ENCODE measurements around the gene SLC12A3.
A peak's percentile ranks its signal among the peaks of the same experiment; 100 is the strongest.
"Not testable (repeated sequence)": the region's sequence is repeated elsewhere in the genome, so short reads cannot be mapped to it uniquely, and the experiment has no call there.

Gene SLC12A3

GRCh38 chr16:56884026-56884582, 19.1 kb downstream of the SLC12A3 start:
- peaks cover 0 to 3% of the 10 kb centered on the region in 2 donors for H3K36me3 Mint-ChIP-seq
- H3K4me1 Mint-ChIP-seq, result peaks cover 11 to 24% of the 10 kb centered on the region in 2 donors
- H3K27ac Mint-ChIP-seq, result peak overlapping the region; percentile 82
- DNase-seq (no peak), ATAC-seq (replicated peaks) (no peak)
- no peaks in the 10 kb centered on the region for H3K27me3 Mint-ChIP-seq
- H3K9me3 Mint-ChIP-seq, result no peaks in the 10 kb centered on the region
- no peak overlapping the region for H3K4me3 Mint-ChIP-seq

GRCh38 chr16:56884929-56885328, 19.9 kb downstream of the SLC12A3 start:
- not testable (repeated sequence) for H3K27me3 Mint-ChIP-seq; H3K9me3 Mint-ChIP-seq; H3K4me3 Mint-ChIP-seq; DNase-seq; ATAC-seq (replicated peaks); H3K36me3 Mint-ChIP-seq
- Mint-ChIP-seq H3K27ac (peak overlapping the region; percentile 62), H3K4me1 (peaks cover 15 to 32% of the 10 kb centered on the region in 2 donors)

- Mint-ChIP-seq H3K4me1 (peaks cover 15 to 34% of the 10 kb centered on the region in 2 donors), H3K27me3 (no peaks in the 10 kb centered on the region), H3K9me3 (no peaks in the 10 kb centered on the region), H3K36me3 (peaks cover 0 to 3% of the 10 kb centered on the region in 2 donors), H3K27ac (peak overlapping the region; percentile 62), H3K4me3 (no peak overlapping the region)
- no peak for DNase-seq
- no peak for ATAC-seq (replicated peaks)
Measured at GRCh38 chr16:56885446-56886162, 20.6 kb downstream of the SLC12A3 start.

GRCh38 chr16:56886296-56886695, 21.3 kb downstream of the SLC12A3 start:
- Mint-ChIP-seq H3K4me3 (no peak overlapping the region), H3K36me3 (peaks cover 0 to 10% of the 10 kb centered on the region in 2 donors), H3K27me3 (no peaks in the 10 kb centered on the region), H3K4me1 (peaks cover 14 to 35% of the 10 kb centered on the region in 2 donors), H3K9me3 (no peaks in the 10 kb centered on the region), H3K27ac (no peak overlapping the region)
- no peak for DNase-seq
- no peak for ATAC-seq (replicated peaks)

GRCh38 chr16:56886826-56887225, 21.8 kb downstream of the SLC12A3 start:
- Mint-ChIP-seq H3K4me3 (no peak overlapping the region), H3K27ac (no peak overlapping the region)

GRCh38 chr16:56888806-56889205, 23.8 kb downstream of the SLC12A3 start:
- ATAC-seq (replicated peaks), result peak; percentile 96 to 97
- Mint-ChIP-seq H3K36me3 (peaks cover 3 to 10% of the 10 kb centered on the region in 2 donors), H3K4me3 (peak overlapping the region in 1 of 2 donors; percentile 10), H3K27ac (peak overlapping the region; percentile 85), H3K27me3 (no peaks in the 10 kb centered on the region), H3K4me1 (peaks cover 11 to 45% of the 10 kb centered on the region in 2 donors), H3K9me3 (no peaks in the 10 kb centered on the region)
- peak; percentile 72 for DNase-seq

More at GRCh38 chr16:56886826-56887225, 21.8 kb downstream of the SLC12A3 start:
- peaks cover 3 to 10% of the 10 kb centered on the region in 2 donors for H3K36me3 Mint-ChIP-seq
- no peak for ATAC-seq (replicated peaks)
- no peaks in the 10 kb centered on the region for H3K9me3 Mint-ChIP-seq
- no peak for DNase-seq
- H3K4me1 Mint-ChIP-seq, result peaks cover 11 to 37% of the 10 kb centered on the region in 2 donors
- no peaks in the 10 kb centered on the region for H3K27me3 Mint-ChIP-seq

GRCh38 chr16:56889206-56889605, 24.2 kb downstream of the SLC12A3 start:
- H3K9me3 Mint-ChIP-seq, result no peaks in the 10 kb centered on the region
- H3K36me3 Mint-ChIP-seq, result peaks cover 3 to 10% of the 10 kb centered on the region in 2 donors
- no peaks in the 10 kb centered on the region for H3K27me3 Mint-ChIP-seq
- ATAC-seq (replicated peaks) (peak; percentile 48 to 55), DNase-seq (no peak)
- peak overlapping the region in 1 of 2 donors; percentile 10 for H3K4me3 Mint-ChIP-seq
- H3K27ac Mint-ChIP-seq, result peak overlapping the region; percentile 85
- peaks cover 11 to 45% of the 10 kb centered on the region in 2 donors for H3K4me1 Mint-ChIP-seq

DNA sequence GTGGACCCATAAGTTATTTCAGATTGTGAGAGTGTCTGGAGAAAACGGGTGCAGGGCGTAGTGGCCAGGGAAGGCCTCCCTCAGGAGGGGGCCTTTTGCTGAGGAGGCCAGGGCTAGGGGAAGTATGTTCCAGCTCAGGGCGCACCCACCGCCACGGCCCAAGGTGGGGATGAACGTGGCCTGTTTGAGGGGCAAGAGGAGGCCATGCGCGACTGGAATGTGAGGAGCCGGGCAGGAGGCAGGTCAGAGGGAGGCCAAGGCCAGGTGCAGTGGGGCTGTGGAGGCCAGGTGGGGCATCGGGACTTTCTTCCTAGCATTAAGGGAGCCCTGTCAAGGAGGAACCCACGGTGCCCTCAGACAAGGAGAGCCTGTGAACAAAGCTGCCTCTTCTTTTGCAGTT, 26.7 kb downstream of the SLC12A3 start:
- Mint-ChIP-seq H3K4me3 (no peak overlapping the region), H3K4me1 (peaks cover 13 to 41% of the 10 kb centered on the region in 2 donors), H3K9me3 (no peaks in the 10 kb centered on the region), H3K27ac (peak overlapping the region; percentile 62), H3K27me3 (no peaks in the 10 kb centered on the region), H3K36me3 (peaks cover 3 to 10% of the 10 kb centered on the region in 2 donors)
- ATAC-seq (replicated peaks), result no peak
- no peak for DNase-seq

GRCh38 chr16:56892705-56893104, 27.7 kb downstream of the SLC12A3 start:
- Mint-ChIP-seq H3K9me3 (no peaks in the 10 kb centered on the region), H3K4me1 (peaks cover 19 to 51% of the 10 kb centered on the region in 2 donors), H3K27me3 (no peaks in the 10 kb centered on the region), H3K4me3 (no peak overlapping the region), H3K36me3 (peaks cover 3 to 10% of the 10 kb centered on the region in 2 donors), H3K27ac (no peak overlapping the region)
- ATAC-seq (replicated peaks), result no peak
- no peak for DNase-seq

DNA sequence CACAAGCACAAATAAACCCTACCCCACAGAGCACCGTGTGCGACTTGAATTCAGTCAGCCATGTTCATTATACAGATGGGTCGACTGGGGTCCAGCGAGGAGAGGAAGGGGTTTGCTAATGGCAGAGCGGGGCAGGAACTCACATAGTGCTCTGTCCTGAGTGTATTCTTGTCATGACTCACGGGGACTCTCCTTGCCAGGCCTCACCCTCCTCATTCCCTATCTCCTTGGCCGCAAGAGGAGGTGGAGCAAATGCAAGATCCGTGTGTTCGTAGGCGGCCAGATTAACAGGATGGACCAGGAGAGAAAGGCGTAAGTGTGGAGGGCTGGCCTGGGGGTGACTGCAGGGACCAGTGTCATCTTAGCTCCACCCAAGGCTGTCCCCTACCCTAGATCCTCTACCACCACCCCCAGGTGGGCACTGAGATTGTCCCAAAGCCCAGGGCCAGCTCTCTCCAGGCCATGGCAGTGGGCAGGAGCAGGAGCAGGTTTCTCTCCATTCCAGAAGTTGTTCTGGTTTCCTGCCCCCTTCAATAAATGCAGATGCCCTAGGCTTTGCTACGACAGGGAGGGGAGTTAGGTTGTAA, 29.4 kb downstream of the SLC12A3 start:
- Mint-ChIP-seq H3K9me3 (no peaks in the 10 kb centered on the region), H3K4me3 (no peak overlapping the region), H3K4me1 (peaks cover 20 to 49% of the 10 kb centered on the region in 2 donors), H3K27ac (no peak overlapping the region), H3K36me3 (peaks cover 3 to 7% of the 10 kb centered on the region in 2 donors), H3K27me3 (no peaks in the 10 kb centered on the region)
- no peak for ATAC-seq (replicated peaks)
- no peak for DNase-seq

- H3K36me3 Mint-ChIP-seq, result peaks cover 10% of the 10 kb centered on the region in 2 donors
- H3K27me3 Mint-ChIP-seq, result no peaks in the 10 kb centered on the region
- no peak for ATAC-seq (replicated peaks)
- no peak overlapping the region for H3K4me3 Mint-ChIP-seq
- no peak for DNase-seq
- H3K27ac Mint-ChIP-seq, result no peak overlapping the region
- H3K4me1 Mint-ChIP-seq, result peaks cover 27 to 55% of the 10 kb centered on the region in 2 donors
- H3K9me3 Mint-ChIP-seq, result no peaks in the 10 kb centered on the region
Measured at GRCh38 chr16:56895813-56896212, 30.8 kb downstream of the SLC12A3 start.

GRCh38 chr16:56896244-56896643, 31.2 kb downstream of the SLC12A3 start:
- DNase-seq (no peak), ATAC-seq (replicated peaks) (no peak)
- Mint-ChIP-seq H3K27me3 (no peaks in the 10 kb centered on the region), H3K27ac (no peak overlapping the region), H3K9me3 (no peaks in the 10 kb centered on the region), H3K36me3 (peaks cover 9 to 14% of the 10 kb centered on the region in 2 donors), H3K4me3 (no peak overlapping the region), H3K4me1 (peaks cover 31 to 55% of the 10 kb centered on the region in 2 donors)

GRCh38 chr16:56897026-56897799, 32.2 kb downstream of the SLC12A3 start:
- no peak for ATAC-seq (replicated peaks)
- no peak overlapping the region for H3K4me3 Mint-ChIP-seq
- DNase-seq, result no peak
- no peaks in the 10 kb centered on the region for H3K27me3 Mint-ChIP-seq
- H3K9me3 Mint-ChIP-seq, result no peaks in the 10 kb centered on the region
- H3K27ac Mint-ChIP-seq, result peak overlapping the region; percentile 26
- H3K36me3 Mint-ChIP-seq, result peaks cover 9 to 14% of the 10 kb centered on the region in 2 donors
- peaks cover 38 to 55% of the 10 kb centered on the region in 2 donors for H3K4me1 Mint-ChIP-seq

DNA sequence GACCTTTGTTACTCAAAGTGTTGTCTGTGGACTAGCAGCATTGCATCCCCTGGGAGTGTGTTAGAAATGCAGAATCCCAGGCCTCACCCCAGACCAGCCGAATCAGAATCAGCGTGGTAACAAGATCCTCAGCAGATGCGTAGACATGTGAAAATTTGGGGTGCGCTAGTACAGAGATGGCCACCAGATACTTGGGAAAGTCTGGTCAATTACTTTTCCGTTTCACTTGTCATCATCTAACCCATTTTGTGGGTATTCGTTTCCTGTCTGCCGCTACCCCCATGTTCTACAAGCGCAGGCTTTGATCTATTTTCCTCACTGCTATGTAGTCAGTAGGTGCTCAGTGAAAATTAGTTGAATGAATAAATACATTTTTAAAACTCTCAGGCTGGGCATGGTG, 33.8 kb downstream of the SLC12A3 start:
- Mint-ChIP-seq H3K36me3 (peaks cover 9 to 14% of the 10 kb centered on the region in 2 donors), H3K27ac (peak overlapping the region; percentile 56), H3K4me3 (no peak overlapping the region), H3K4me1 (peaks cover 40 to 60% of the 10 kb centered on the region in 2 donors), H3K27me3 (no peaks in the 10 kb centered on the region), H3K9me3 (no peaks in the 10 kb centered on the region)
- ATAC-seq (replicated peaks), result peak; percentile 27 to 56
- DNase-seq, result no peak
